Activated CD4-positive, alpha-beta memory T cell treated with anti-CD3 and anti-CD28 coated beads, Interleukin-2, amount 10 ng/mL, durations not matched to agents 7 days and 5 days (primary cell): Measurements from ENCODE around the gene PLD4. TPM values are rescaled to one million over a fixed set of nuclear protein-coding genes. Genes with fewer than 3 reads are reported as not detected.

Experiments used
- CTCF ChIA-PET: fragments of 350-600 bp; sonication (Branson Sonifier 250); formaldehyde crosslinking; loops from one replicate; lab custom pipeline; 2021; ENCODE audit warnings: antibody characterized with exemption, inconsistent platforms; lab: Charles Lee
- POLR2A ChIA-PET: fragments of 350-600 bp; sonication (Branson Sonifier 250); formaldehyde crosslinking; loops from one replicate; lab custom pipeline; 2021; ENCODE audit warnings: antibody characterized with exemption; lab: Charles Lee
- DNase-seq: peaks from one replicate; pipeline ENCODE4 v3.0.0-alpha.2; 2020
- H3K27ac Mint-ChIP-seq: one replicate; pipeline ENCODE4 v1.8.0; 2021; ENCODE audit warnings: mild to moderate bottlenecking, mixed read lengths
- H3K27me3 Mint-ChIP-seq: one replicate; pipeline ENCODE4 v1.8.0; 2021; ENCODE audit warnings: mixed read lengths
- H3K36me3 Mint-ChIP-seq: one replicate; pipeline ENCODE4 v1.8.0; 2021; ENCODE audit warnings: low read depth, mixed read lengths
- H3K4me1 Mint-ChIP-seq: one replicate; pipeline ENCODE4 v1.8.0; 2021; ENCODE audit warnings: mixed read lengths
- H3K4me3 Mint-ChIP-seq: one replicate; pipeline ENCODE4 v1.8.0; 2021; ENCODE audit warnings: mild to moderate bottlenecking, mixed read lengths
- H3K9me3 Mint-ChIP-seq: one replicate; pipeline ENCODE4 v1.8.0; 2021; ENCODE audit warnings: mixed read lengths
- total RNA-seq, 2 experiments: library from RNA; stranded (reverse); gene quantifications; one replicate each; pipeline ENCODE4 v1.2.3, GENCODE V29; 2021

PLD4 gene
- total RNA-seq, 2 experiments from 2014 or later: not detected

DNA sequence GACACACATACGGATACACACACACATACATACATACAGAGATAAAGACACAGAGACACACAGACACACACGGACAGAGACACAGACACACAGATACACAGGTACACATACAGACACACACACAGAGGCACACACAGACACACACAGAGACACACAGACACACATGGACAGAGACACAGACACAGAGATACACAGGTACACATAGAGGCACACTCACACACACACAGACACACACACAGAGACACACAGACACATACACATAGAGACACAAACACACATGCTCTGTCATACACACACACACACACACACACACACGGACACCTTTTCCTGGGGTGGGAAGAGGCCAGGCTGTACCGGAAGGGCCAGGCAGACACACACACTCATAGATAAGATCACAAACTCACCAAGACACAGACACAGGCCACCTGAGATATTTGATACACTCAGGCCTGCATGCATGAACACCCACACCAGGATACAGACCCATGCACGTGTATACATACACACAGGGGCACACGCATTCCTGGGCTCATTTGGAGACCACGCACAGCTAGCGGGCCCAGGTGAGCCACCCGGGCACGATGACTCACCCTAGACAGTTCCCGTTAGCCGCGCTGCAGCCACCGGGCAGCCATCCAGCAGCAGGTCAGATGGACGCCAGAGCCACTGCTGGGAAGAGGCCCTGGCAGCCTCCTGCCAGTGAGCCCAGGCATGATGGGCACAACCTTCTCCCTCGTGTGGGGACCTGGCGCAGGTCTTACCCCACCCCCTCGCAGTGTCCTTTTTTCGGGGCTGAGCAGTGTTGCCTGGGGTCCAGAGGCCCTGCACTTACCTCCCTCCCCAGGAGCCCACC, 55.3 kb downstream of the PLD4 start:
- POLR2A ChIA-PET: interaction anchor here (6.0 kb wide), 1 partner anchor 40 kb away, joined by 44 read pairs; the partner anchor contains the start of gene CDCA4
- no peak overlapping the region for H3K4me3 Mint-ChIP-seq
- H3K4me1 Mint-ChIP-seq: peaks cover 19% of the 10 kb centered on the region
- DNase-seq: no peak
- H3K27me3 Mint-ChIP-seq: peaks cover 30% of the 10 kb centered on the region
- H3K9me3 Mint-ChIP-seq: no peaks in the 10 kb centered on the region
- no peak overlapping the region for H3K27ac Mint-ChIP-seq
- CTCF ChIA-PET: interaction anchor here (0.9 kb wide), 1 partner anchor 85 kb away, joined by 3 read pairs; the partner anchor contains the start of gene GPR132
- no peaks in the 10 kb centered on the region for H3K36me3 Mint-ChIP-seq

DNA sequence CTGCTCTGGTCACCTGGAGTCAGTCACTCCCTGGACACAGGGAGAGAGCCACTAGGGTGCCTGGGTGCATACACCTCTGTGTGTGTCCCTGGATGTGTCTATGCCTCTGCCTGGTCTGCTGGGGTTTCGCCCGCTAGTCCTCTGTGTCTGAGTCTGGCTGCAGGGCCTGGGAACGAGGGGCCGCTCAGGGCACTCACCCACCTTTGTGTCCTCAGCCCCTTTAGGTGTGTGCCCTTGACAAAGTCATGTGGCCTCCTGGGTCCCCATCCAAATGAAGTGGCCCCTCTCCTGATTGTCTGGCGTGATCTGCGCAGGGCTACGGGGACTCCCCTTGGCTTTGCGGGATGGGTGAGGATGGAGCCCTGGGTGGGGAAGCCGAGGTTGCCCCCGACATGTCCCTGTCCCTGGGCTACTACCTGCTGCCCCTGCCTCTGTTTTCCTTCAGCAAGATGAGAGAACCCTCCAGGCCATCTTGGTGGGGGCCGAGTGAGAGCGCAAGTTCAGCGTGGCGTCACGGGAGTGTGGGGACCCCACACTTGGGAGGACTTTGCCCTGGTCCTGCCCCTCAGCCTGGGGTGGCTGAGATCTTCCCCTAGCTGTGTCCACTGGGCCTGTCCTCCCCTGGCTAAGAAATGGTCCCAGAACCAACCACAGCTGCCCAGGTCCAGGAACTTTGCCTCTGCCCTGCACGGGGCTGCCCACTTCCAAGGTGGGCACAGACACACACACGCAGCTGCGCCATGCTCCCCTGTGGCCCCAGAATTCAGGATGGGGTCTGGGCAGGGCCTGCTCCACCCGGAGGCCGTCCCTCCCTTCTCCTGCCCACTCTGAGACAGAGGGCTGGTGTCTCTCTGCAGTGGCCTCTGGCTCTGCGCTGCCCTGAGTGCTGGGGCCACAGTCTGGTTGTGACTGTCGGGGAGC, 56.2 kb downstream of the PLD4 start:
- H3K4me3 Mint-ChIP-seq: no peak overlapping the region
- POLR2A ChIA-PET: interaction anchor here (6.0 kb wide), 1 partner anchor 39 kb away, joined by 44 read pairs; the partner anchor contains the start of gene CDCA4
- H3K27me3 Mint-ChIP-seq: peaks cover 30% of the 10 kb centered on the region
- no peaks in the 10 kb centered on the region for H3K36me3 Mint-ChIP-seq
- peaks cover 17% of the 10 kb centered on the region for H3K4me1 Mint-ChIP-seq
- H3K9me3 Mint-ChIP-seq: no peaks in the 10 kb centered on the region
- H3K27ac Mint-ChIP-seq: no peak overlapping the region
- no peak for DNase-seq
- CTCF ChIA-PET: interaction anchor here (0.5 to 0.9 kb wide), 2 partner anchors 32 to 66 kb away, joined by 3 to 5 read pairs; no protein-coding TSS in a partner anchor

DNA sequence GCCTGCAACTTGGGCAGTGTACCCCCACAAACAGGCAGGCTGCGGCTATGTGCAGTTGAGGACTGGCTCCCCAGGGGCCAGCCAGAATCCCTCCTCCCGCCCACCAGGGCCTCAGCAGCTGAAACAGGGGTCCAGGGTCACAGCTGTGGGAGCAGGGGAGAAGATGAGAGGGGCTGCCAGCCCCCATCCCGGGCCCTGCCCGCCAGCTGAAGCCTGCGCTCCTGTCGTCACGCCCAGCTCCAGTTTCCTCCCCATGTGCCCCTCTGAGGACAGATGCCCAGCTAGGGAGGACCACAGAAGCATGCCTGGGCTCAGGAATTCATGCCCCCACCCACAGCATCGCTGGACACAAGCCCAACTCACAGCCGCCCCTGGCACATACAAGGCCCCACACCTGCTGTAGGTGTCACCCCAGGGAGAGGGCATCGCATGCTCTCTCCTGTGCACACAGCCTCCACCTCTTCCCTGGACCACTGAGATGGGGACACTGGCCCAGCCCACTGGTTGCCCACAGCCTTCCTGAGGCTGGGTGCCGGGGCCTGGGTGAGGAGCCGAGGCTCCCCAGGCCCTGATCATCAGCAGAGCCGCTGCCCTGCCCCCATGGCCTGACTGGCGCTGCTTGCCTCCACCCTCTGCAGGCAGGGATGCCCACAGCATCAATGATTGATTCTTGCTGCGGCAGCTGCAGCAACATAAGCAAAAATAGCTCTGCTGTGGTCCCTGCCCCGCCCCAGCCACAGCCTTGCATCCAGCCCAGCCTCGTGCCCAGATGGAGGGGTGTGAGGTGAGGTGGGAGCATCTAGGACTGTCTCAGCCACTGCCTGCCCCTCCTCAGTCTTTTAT, 57.2 kb downstream of the PLD4 start:
- DNase-seq: no peak
- Mint-ChIP-seq H3K27ac (no peak overlapping the region), H3K36me3 (no peaks in the 10 kb centered on the region), H3K4me1 (peaks cover 14% of the 10 kb centered on the region), H3K27me3 (peaks cover 25% of the 10 kb centered on the region), H3K9me3 (no peaks in the 10 kb centered on the region), H3K4me3 (no peak overlapping the region)
- ChIA-PET POLR2A (interaction anchor here (6.0 kb wide), 1 partner anchor 38 kb away, joined by 44 read pairs; the partner anchor contains the start of gene CDCA4), CTCF (interaction anchor here (0.5 to 0.9 kb wide), 2 partner anchors 31 to 65 kb away, joined by 3 to 5 read pairs; no protein-coding TSS in a partner anchor)

- H3K27me3 Mint-ChIP-seq: peaks cover 21% of the 10 kb centered on the region
- no peak overlapping the region for H3K4me3 Mint-ChIP-seq
- H3K36me3 Mint-ChIP-seq: no peaks in the 10 kb centered on the region
- no peak overlapping the region for H3K27ac Mint-ChIP-seq
- no peaks in the 10 kb centered on the region for H3K9me3 Mint-ChIP-seq
- POLR2A ChIA-PET: interaction anchor here (6.0 kb wide), 1 partner anchor 37 kb away, joined by 44 read pairs; the partner anchor contains the start of gene CDCA4
- CTCF ChIA-PET: no interaction called here
- DNase-seq: no peak
- H3K4me1 Mint-ChIP-seq: peaks cover 16% of the 10 kb centered on the region
These were observed 58.0 kb downstream of the PLD4 start for GRCh38 chr14:104982548-104983230.

Other genes starting within 250 kb of the PLD4 start
- 100 to 1,000 TPM; 120 to 132 TPM for gene INF2, start 235.3 kb upstream of the PLD4 start, total RNA-seq
- 1 to 10 TPM in 1 of 2 experiments, under 1 TPM in 1; 0.98 to 1.2 TPM for gene ADSS1, start 200.7 kb upstream of the PLD4 start, total RNA-seq
- 10 to 100 TPM; 87.0 to 96.2 TPM for gene SIVA1, start 171.7 kb upstream of the PLD4 start, total RNA-seq
- gene AKT1, start 129.1 kb upstream of the PLD4 start, total RNA-seq: 100 to 1,000 TPM; 157 to 162 TPM
- 1 to 10 TPM; 4.9 to 5.5 TPM for gene ZBTB42, start 123.8 kb upstream of the PLD4 start, total RNA-seq
- 1 to 10 TPM; 3.0 to 3.2 TPM for gene CEP170B, start 59.6 kb upstream of the PLD4 start, total RNA-seq
- gene AHNAK2, start 53.5 kb downstream of the PLD4 start, total RNA-seq: not detected
- under 1 TPM; 0.38 to 0.68 TPM for gene CLBA1, start 60.9 kb downstream of the PLD4 start, total RNA-seq
- gene CDCA4, start 96.2 kb downstream of the PLD4 start, total RNA-seq: 10 to 100 TPM; 57.1 to 57.5 TPM
- 10 to 100 TPM; 51.2 to 51.4 TPM for gene GPR132, start 140.6 kb downstream of the PLD4 start, total RNA-seq
- 1 to 10 TPM; 2.6 to 3.0 TPM for gene JAG2, start 243.9 kb downstream of the PLD4 start, total RNA-seq